ENCODE results near the gene RAB34. TPM values are rescaled to one million over a fixed set of nuclear protein-coding genes. Genes with fewer than 3 reads are reported as not detected.
A peak's percentile ranks its signal among the peaks of the same experiment; 100 is the strongest.

The RAB34 gene
- total and polyA plus RNA-seq, 9 of the 15 experiments (the other 6 are each of a cell fraction or from before 2014, with no cell fraction given) = 0.07 to 3.8 (median 0.46) TPM; not detected in 1

GRCh38 chr17:28725166-28725659 lies 7.5 kb upstream of the RAB34 start (continued):
- 0 out of 4 replicates have a peak, but pooled peaks of 1 of the 2 experiments have one; percentile 11 for TF ChIP-seq KDM4B (IDR thresholded peaks at IDR 0.05; ENCODE audit: borderline replicate concordance in 2 of 2, low read depth in 1 of 2)
- peak; percentile 26 for TF ChIP-seq HMGN3 (IDR thresholded peaks at IDR 0.05; ENCODE audit: borderline replicate concordance, extremely low read depth, insufficient read length, low read depth, low read length)
- TF ChIP-seq TEAD4 (IDR thresholded peaks at IDR 0.05; ENCODE audit: low read length) = peak; percentile 67
- TF ChIP-seq TEAD4 (CRISPR knock-in tag; IDR thresholded peaks at IDR 0.05; ENCODE audit: borderline replicate concordance) = no peak
- peak; percentile 98; the same call in 1 of the 2 replicates for TF ChIP-seq PREB (CRISPR knock-in tag; IDR thresholded peaks at IDR 0.05)
- no peak for TF ChIP-seq KDM1A (IDR thresholded peaks at IDR 0.05)
- TF ChIP-seq CBX5 (IDR thresholded peaks at IDR 0.05; ENCODE audit: borderline replicate concordance, low read depth) = peak; percentile 0; the same call in 1 of the 2 replicates
- TF ChIP-seq, protein P1, sequence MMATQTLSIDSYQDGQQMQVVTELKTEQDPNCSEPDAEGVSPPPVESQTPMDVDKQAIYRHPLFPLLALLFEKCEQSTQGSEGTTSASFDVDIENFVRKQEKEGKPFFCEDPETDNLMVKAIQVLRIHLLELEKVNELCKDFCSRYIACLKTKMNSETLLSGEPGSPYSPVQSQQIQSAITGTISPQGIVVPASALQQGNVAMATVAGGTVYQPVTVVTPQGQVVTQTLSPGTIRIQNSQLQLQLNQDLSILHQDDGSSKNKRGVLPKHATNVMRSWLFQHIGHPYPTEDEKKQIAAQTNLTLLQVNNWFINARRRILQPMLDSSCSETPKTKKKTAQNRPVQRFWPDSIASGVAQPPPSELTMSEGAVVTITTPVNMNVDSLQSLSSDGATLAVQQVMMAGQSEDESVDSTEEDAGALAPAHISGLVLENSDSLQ (IDR thresholded peaks at IDR 0.05) = 0 out of 2 replicates have a peak, but pooled peaks have one; percentile 46
- TF ChIP-seq, protein P2, sequence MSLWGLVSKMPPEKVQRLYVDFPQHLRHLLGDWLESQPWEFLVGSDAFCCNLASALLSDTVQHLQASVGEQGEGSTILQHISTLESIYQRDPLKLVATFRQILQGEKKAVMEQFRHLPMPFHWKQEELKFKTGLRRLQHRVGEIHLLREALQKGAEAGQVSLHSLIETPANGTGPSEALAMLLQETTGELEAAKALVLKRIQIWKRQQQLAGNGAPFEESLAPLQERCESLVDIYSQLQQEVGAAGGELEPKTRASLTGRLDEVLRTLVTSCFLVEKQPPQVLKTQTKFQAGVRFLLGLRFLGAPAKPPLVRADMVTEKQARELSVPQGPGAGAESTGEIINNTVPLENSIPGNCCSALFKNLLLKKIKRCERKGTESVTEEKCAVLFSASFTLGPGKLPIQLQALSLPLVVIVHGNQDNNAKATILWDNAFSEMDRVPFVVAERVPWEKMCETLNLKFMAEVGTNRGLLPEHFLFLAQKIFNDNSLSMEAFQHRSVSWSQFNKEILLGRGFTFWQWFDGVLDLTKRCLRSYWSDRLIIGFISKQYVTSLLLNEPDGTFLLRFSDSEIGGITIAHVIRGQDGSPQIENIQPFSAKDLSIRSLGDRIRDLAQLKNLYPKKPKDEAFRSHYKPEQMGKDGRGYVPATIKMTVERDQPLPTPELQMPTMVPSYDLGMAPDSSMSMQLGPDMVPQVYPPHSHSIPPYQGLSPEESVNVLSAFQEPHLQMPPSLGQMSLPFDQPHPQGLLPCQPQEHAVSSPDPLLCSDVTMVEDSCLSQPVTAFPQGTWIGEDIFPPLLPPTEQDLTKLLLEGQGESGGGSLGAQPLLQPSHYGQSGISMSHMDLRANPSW (CRISPR knock-in tag; IDR thresholded peaks at IDR 0.05) = peak; percentile 62; the same call in 1 of the 2 replicates
- TF ChIP-seq ZSCAN29 (IDR thresholded peaks at IDR 0.05) = peak; percentile 50; the same call in 1 of the 2 replicates
- 0 out of 2 replicates have a peak, but pooled peaks have one; percentile 10 for TF ChIP-seq ZNF263 (CRISPR knock-in tag; IDR thresholded peaks at IDR 0.05; ENCODE audit: borderline replicate concordance)
- TF ChIP-seq CAMTA2 (CRISPR knock-in tag; conservative IDR thresholded peaks at IDR 0.05) = 0 out of 2 replicates have a peak, but pooled peaks have one; percentile 8
- 0 out of 2 replicates have a peak, but pooled peaks have one; percentile 21 for TF ChIP-seq DPF2 (IDR thresholded peaks at IDR 0.05)
- no peak for TF ChIP-seq FOXA1 (IDR thresholded peaks at IDR 0.05; ENCODE audit: borderline replicate concordance)
- TF ChIP-seq, protein P3, sequence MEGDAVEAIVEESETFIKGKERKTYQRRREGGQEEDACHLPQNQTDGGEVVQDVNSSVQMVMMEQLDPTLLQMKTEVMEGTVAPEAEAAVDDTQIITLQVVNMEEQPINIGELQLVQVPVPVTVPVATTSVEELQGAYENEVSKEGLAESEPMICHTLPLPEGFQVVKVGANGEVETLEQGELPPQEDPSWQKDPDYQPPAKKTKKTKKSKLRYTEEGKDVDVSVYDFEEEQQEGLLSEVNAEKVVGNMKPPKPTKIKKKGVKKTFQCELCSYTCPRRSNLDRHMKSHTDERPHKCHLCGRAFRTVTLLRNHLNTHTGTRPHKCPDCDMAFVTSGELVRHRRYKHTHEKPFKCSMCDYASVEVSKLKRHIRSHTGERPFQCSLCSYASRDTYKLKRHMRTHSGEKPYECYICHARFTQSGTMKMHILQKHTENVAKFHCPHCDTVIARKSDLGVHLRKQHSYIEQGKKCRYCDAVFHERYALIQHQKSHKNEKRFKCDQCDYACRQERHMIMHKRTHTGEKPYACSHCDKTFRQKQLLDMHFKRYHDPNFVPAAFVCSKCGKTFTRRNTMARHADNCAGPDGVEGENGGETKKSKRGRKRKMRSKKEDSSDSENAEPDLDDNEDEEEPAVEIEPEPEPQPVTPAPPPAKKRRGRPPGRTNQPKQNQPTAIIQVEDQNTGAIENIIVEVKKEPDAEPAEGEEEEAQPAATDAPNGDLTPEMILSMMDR (IDR thresholded peaks at IDR 0.05 in 2 of 3, conservative IDR thresholded peaks at IDR 0.05 in 1 of 3; ENCODE audit: insufficient read depth in 2 of 3, low read depth in 1 of 3, low read length in 3 of 3) = peak in 1 of 3 experiments; percentile 36; a peak in 2 of 6 replicates
- TF ChIP-seq, protein P4, sequence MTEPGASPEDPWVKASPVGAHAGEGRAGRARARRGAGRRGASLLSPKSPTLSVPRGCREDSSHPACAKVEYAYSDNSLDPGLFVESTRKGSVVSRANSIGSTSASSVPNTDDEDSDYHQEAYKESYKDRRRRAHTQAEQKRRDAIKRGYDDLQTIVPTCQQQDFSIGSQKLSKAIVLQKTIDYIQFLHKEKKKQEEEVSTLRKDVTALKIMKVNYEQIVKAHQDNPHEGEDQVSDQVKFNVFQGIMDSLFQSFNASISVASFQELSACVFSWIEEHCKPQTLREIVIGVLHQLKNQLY (CRISPR knock-in tag; conservative IDR thresholded peaks at IDR 0.05) = peak in 1 of 2 experiments; percentile 47; a peak in 2 of 4 replicates
- TF ChIP-seq ETS1 (conservative IDR thresholded peaks at IDR 0.05; ENCODE audit: control insufficient read depth, low read depth, low read length) = peak; percentile 52; the same call in 1 of the 2 replicates
- TF ChIP-seq HDAC3 (IDR thresholded peaks at IDR 0.05; ENCODE audit: borderline replicate concordance, partially characterized antibody) = no peak
